Measurements from ENCODE around the gene RHBDD2.
"Not testable (repeated sequence)": the region's sequence is repeated elsewhere in the genome, so short reads cannot be mapped to it uniquely, and the experiment has no call there.

The RHBDD2 gene

DNA sequence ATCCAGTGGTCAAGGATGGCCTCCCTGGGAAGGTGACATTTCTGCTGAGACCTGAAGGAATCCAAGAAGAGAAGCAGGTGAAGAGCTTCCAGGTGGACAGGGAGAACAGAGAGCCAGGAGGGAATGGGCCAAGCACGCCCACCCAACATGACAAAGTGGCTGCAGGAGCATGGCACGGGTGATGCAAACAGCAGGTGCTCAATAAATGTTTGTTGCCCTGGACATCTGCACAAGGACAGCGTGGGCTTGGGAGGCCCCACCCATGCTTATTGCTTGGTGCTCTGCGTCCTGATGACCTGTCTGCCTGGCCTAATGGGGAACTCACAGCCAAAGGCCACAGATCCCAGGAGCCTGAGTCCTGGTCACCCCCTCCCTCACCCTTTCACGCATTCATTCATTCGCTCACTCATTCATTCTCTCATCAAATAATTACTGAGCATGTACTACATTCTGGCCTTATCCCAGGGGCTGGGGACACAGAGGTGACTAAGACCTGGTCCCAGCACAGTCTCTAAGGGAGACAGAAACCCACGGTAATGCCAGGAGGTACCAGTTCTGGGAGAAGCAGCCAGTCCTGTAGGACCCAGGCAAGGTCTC, 13.1 kb downstream of the RHBDD2 start:
- Histone ChIP-seq H3K27me3 (ENCODE audit: low read depth, low read length) (no peaks in the 10 kb centered on the region), H3K36me3 (ENCODE audit: control insufficient read depth in 1 of 2, insufficient read depth in 2 of 2, low read length in 2 of 2) (peaks cover 4 to 16% of the 10 kb centered on the region in 2 donors), H3K4me3 (ENCODE audit: low read depth in 1 of 2, low read length in 2 of 2) (no peak overlapping the region), H3K9me3 (ENCODE audit: control insufficient read depth in 1 of 2, low read length in 2 of 2) (no peaks in the 10 kb centered on the region), H3K27ac (ENCODE audit: low read length) (no peak overlapping the region), H3K4me1 (ENCODE audit: control insufficient read depth in 1 of 2, insufficient read depth in 2 of 2, low read length in 2 of 2) (peaks cover 0 to 5% of the 10 kb centered on the region in 2 donors)

DNA sequence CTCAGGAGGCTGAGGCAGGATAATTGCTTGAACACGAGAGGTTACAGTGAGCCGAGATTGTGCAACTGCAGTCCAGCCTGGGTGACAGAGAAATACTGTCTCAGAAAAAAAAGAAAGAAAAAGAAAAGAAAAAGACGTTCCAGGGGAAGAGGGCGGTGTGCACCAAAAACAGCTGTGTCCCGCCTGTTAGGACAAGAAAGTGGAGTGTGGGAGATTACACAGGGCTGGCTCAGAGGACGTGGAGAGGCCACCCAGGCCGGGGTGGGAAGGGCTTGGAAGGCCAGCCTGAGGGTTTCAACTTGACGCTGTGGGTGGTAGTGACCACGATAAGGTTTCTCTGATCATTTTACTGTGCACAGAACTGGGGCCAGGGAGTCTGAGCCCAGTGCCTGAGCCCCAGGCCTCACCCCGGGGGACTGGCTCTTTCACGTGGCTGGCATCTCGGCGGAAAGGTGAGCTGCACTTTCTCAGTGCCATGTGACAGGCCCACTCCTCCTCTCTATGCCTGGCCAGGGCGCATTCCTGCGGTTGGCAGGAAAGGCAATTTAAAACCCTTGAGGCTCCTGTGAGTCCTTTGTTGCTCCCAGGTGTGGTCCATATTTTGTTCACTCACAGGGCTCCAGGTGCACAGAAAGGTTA, 13.9 kb downstream of the RHBDD2 start:
- Histone ChIP-seq H3K27ac (ENCODE audit: low read length) (no peak overlapping the region), H3K36me3 (ENCODE audit: control insufficient read depth in 1 of 2, insufficient read depth in 2 of 2, low read length in 2 of 2) (peaks cover 4 to 11% of the 10 kb centered on the region in 2 donors), H3K9me3 (ENCODE audit: control insufficient read depth in 1 of 2, low read length in 2 of 2) (no peaks in the 10 kb centered on the region), H3K27me3 (ENCODE audit: low read depth, low read length) (no peaks in the 10 kb centered on the region), H3K4me3 (ENCODE audit: low read depth in 1 of 2, low read length in 2 of 2) (no peak overlapping the region), H3K4me1 (ENCODE audit: control insufficient read depth in 1 of 2, insufficient read depth in 2 of 2, low read length in 2 of 2) (peaks cover 0 to 5% of the 10 kb centered on the region in 2 donors)

DNA sequence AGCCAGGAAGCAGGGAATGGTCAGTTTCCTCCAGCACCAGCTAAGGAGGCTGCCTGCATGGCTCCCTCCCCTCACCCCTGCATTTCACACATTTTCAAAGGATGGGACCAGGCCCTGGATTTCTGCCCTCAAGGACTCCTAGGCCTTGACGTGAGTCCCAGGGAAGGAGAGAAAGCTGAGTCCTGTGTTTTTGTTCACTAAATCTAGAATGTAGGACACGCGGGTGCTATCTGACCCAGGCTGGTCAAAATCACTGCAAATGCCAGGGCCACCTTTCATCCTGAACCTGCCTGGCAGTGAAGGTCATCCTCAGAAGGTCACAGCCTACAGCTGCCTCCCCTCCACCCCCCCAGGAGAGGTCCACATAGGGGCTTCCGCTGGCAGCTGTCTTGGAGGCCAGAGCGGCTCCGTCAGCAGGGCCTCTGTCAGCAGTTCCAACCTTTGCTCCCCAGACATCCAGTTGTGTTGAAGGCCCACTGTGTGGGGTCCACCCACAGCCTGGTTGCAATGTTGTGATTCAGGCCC, 18.0 kb downstream of the RHBDD2 start:
- Histone ChIP-seq H3K36me3 (ENCODE audit: control insufficient read depth in 1 of 2, insufficient read depth in 2 of 2, low read length in 2 of 2) (no peaks in the 10 kb centered on the region), H3K4me1 (ENCODE audit: control insufficient read depth in 1 of 2, insufficient read depth in 2 of 2, low read length in 2 of 2) (peaks cover 0 to 5% of the 10 kb centered on the region in 2 donors), H3K27ac (ENCODE audit: low read length) (no peak overlapping the region), H3K9me3 (ENCODE audit: control insufficient read depth in 1 of 2, low read length in 2 of 2) (no peaks in the 10 kb centered on the region), H3K4me3 (ENCODE audit: low read depth in 1 of 2, low read length in 2 of 2) (no peak overlapping the region), H3K27me3 (ENCODE audit: low read depth, low read length) (no peaks in the 10 kb centered on the region)

DNA sequence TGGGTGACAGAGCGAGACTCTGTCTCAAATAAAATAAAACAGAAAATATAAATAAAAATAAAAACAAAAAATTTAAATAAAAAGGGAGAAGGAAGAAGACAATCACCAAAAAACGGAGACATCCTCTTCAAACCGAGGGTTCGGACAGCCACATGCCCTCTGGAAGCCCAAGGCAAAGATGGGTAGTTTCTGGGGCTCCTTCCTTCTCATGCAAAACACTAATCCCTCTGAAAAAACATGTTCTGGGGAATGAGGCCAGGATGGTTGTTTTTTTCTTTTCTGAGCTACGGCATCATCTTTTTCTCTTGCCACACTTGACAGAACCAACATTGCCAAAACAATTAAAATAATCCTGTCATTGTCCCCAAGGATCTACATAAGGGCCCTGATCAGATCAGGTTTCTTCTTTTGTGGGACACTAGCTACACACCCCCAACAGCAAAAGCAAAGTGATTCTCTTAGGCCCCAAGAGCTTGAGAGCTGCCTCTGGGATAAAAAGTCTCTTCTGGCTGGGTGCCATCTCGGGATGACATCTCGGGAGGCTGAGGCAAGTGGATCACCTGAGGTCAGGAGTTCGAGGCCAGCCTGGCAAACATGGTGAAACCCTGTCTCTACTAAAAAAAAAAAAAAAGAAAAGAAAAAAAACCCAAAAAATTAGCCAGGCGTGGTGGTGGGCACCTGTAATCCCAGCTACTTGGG, 21.9 kb downstream of the RHBDD2 start:
- no peaks in the 10 kb centered on the region for H3K27me3 ChIP-seq (ENCODE audit: low read depth, low read length)
- H3K4me3 ChIP-seq (ENCODE audit: low read depth in 1 of 2, low read length in 2 of 2) = no peak overlapping the region
- H3K9me3 ChIP-seq (ENCODE audit: control insufficient read depth in 1 of 2, low read length in 2 of 2) = no peaks in the 10 kb centered on the region
- no peak overlapping the region for H3K27ac ChIP-seq (ENCODE audit: low read length)
- H3K4me1 ChIP-seq (ENCODE audit: control insufficient read depth in 1 of 2, insufficient read depth in 2 of 2, low read length in 2 of 2) = no peaks in the 10 kb centered on the region
- no peaks in the 10 kb centered on the region for H3K36me3 ChIP-seq (ENCODE audit: control insufficient read depth in 1 of 2, insufficient read depth in 2 of 2, low read length in 2 of 2)

DNA sequence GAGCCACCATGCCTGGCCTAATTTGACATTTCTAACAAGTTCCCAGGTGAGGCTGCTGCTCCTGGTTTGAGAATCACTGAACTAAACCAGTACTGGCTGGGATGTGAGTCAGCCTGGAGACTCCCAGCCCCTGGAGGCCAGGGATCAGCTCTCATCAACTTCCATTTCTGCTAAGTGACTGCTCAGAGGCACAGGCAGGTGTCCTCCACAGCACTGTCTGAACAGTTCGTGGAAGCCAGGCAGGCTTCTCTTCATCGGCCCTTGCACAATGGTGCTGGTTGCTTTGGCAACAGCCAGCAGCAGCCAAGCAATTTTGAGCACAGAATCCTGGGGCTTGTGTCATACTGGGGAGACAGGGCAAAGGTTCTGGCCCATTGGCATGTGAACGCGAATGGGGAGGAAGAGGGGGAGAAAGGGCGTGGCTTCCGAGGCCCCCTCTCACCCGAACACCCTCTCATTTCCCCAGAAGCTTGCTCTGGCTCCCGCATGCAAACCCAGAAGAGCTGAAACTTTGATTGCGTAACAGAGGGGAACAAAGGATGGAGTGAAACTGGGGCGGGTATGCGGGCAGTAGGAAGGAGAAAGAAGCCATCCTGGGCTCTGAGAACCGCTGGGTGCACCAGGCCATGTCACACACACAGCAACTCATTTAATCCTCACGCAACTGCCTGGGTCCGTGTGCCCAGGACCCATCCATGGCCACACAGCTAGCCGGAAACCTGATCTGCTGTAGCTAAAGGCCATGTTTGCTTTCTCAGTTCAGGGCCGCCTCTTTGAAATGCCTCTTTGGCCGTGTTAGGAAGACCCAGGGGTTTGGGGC, 27.2 kb downstream of the RHBDD2 start:
- H3K4me3 ChIP-seq (ENCODE audit: low read depth in 1 of 2, low read length in 2 of 2) = no peak overlapping the region

DNA sequence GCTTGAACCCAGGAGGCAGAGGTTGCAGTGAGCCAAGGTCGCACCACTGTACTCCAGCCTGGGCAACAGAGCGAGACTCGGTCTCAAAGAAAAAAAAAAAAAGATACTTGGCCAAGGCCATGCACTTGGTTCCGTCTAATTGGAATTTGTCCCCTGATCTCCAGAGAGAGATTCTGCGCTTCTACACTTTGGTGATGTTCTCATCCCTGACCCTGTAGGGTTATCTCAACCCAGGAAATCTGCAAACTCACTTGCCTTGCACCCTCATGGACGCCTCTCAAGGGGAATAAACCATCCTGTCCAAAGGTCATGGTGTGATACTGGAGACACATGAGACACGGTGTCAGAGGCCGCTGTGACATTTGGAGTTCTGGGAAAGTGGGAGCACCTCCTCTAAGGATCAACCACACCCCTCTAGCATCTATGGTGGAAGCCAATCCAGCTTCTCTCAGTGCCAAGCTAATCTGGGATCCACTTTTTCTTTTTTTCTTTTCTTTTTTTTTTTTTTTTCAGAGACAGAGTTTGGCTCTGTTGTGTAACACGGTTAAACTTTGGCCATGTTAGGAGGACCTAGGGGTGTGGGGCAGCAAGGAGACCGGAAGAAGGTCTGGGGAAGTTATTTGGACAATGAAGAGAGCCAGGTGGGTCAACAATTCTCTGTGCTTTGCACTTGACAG, 28.3 kb downstream of the RHBDD2 start:
- H3K4me3 ChIP-seq (ENCODE audit: low read depth in 1 of 2, low read length in 2 of 2) = no peak overlapping the region
- H3K4me1 ChIP-seq (ENCODE audit: control insufficient read depth in 1 of 2, insufficient read depth in 2 of 2, low read length in 2 of 2) = no peaks in the 10 kb centered on the region
- H3K36me3 ChIP-seq (ENCODE audit: control insufficient read depth in 1 of 2, insufficient read depth in 2 of 2, low read length in 2 of 2) = no peaks in the 10 kb centered on the region
- no peak overlapping the region for H3K27ac ChIP-seq (ENCODE audit: low read length)
- H3K27me3 ChIP-seq (ENCODE audit: low read depth, low read length) = no peaks in the 10 kb centered on the region
- H3K9me3 ChIP-seq (ENCODE audit: control insufficient read depth in 1 of 2, low read length in 2 of 2) = no peaks in the 10 kb centered on the region

More for the DNA sequence above, 27.2 kb downstream of the RHBDD2 start:
- no peaks in the 10 kb centered on the region for H3K9me3 ChIP-seq (ENCODE audit: control insufficient read depth in 1 of 2, low read length in 2 of 2)
- H3K36me3 ChIP-seq (ENCODE audit: control insufficient read depth in 1 of 2, insufficient read depth in 2 of 2, low read length in 2 of 2) = no peaks in the 10 kb centered on the region
- H3K27me3 ChIP-seq (ENCODE audit: low read depth, low read length) = no peaks in the 10 kb centered on the region
- no peaks in the 10 kb centered on the region for H3K4me1 ChIP-seq (ENCODE audit: control insufficient read depth in 1 of 2, insufficient read depth in 2 of 2, low read length in 2 of 2)
- no peak overlapping the region for H3K27ac ChIP-seq (ENCODE audit: low read length)

DNA sequence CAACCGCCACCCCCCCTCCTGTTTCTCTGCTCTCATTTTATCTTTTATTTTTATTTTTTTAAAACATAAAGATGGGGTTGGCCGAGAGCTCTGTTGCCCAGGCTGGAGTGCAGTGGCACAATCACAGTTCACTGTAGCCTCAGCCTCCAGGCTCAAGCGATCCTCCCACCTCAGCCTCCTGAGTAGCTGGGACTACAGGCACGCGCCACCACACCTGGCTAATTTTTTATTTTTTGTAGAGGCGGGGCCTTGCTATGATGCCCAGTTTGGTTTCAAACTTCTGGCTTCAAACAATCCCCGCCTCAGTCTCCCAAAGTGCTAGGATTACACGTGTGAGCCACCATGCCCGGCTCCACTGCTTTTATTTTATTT, 28.8 kb downstream of the RHBDD2 start:
- H3K4me3 ChIP-seq (ENCODE audit: low read depth in 1 of 2, low read length in 2 of 2); H3K36me3 ChIP-seq (ENCODE audit: control insufficient read depth in 1 of 2, insufficient read depth in 2 of 2, low read length in 2 of 2); H3K27ac ChIP-seq (ENCODE audit: low read length); H3K27me3 ChIP-seq (ENCODE audit: low read depth, low read length); H3K9me3 ChIP-seq (ENCODE audit: control insufficient read depth in 1 of 2, low read length in 2 of 2); H3K4me1 ChIP-seq (ENCODE audit: control insufficient read depth in 1 of 2, insufficient read depth in 2 of 2, low read length in 2 of 2): not testable (repeated sequence)

DNA sequence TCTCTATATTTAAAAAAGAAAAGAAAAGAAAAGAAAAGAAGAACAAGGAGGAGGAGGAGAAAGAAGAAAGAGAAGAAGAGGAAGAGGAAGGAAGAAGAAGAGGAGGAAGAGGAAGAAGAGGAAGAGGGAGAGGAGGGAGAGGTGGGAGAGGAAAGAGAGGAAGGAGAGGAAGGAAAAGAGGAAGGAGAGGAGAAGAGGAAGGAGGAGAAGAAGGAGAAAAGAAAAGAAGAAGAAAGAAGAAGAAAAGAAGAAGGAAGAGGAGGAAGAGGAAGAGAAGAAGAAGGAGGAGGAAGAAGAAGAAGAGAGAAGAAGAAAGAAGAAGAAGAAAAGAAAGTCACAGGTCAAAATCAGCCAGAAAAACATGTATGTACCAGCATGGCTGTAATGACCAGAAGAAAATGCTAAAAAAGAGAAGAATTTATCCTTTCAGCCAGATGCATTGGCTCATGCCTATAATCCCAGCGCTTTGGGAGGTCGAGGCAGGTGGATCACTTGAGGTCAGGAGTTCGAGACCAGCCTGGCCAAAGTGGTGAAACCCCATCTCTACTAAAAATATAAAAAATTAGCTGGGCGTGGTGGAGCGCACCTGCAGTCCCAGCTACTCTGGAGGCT, 30.8 kb downstream of the RHBDD2 start:
- H3K4me1 ChIP-seq (ENCODE audit: control insufficient read depth in 1 of 2, insufficient read depth in 2 of 2, low read length in 2 of 2) = peaks cover 0 to 6% of the 10 kb centered on the region in 2 donors
- no peak overlapping the region for H3K4me3 ChIP-seq (ENCODE audit: low read depth in 1 of 2, low read length in 2 of 2)
- H3K9me3 ChIP-seq (ENCODE audit: control insufficient read depth in 1 of 2, low read length in 2 of 2) = no peaks in the 10 kb centered on the region
- no peaks in the 10 kb centered on the region for H3K27me3 ChIP-seq (ENCODE audit: low read depth, low read length)
- H3K27ac ChIP-seq (ENCODE audit: low read length) = no peak overlapping the region
- H3K36me3 ChIP-seq (ENCODE audit: control insufficient read depth in 1 of 2, insufficient read depth in 2 of 2, low read length in 2 of 2) = no peaks in the 10 kb centered on the region

DNA sequence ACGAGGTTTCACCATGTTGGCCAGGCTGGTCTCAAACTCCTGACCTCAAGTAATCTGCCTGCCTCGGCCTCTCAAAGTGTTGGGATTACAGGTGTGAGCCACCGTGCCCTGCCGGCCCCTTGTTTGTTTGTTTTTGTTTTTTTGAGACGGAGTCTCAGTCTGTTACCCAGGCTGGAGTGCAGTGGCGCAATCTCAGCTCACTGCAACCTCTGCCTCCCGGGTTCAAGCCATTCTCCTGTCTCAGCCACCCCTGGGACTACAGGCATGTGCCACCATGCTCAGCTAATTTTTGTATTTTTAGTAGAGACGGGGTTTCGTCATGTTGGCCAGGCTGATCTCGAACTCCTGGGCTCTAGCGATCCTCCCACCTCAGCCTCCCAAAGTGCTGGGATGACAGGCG, 32.4 kb downstream of the RHBDD2 start:
- H3K27me3 ChIP-seq (ENCODE audit: low read depth, low read length); H3K9me3 ChIP-seq (ENCODE audit: control insufficient read depth in 1 of 2, low read length in 2 of 2); H3K4me3 ChIP-seq (ENCODE audit: low read depth in 1 of 2, low read length in 2 of 2); H3K27ac ChIP-seq (ENCODE audit: low read length); H3K36me3 ChIP-seq (ENCODE audit: control insufficient read depth in 1 of 2, insufficient read depth in 2 of 2, low read length in 2 of 2): not testable (repeated sequence)
- peaks cover 2 to 10% of the 10 kb centered on the region in 2 donors for H3K4me1 ChIP-seq (ENCODE audit: control insufficient read depth in 1 of 2, insufficient read depth in 2 of 2, low read length in 2 of 2)

DNA sequence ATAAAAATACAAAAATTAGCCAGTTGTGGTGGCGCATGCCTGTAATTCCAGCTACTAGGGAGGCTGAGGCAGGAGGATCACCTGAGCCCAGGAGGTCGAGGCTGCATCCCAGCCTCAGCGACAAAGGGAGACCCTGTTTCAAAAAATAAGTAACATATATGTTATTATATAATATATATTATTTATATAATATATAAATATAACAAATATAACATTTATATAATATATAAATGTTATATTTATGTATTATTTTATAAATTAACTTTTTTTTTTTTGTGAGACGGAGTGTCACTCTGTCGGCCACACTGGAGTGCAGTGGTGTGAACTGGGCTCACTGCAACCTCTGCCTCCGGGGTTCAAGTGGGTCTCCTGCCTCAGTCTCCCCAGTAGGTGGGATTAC, 34.6 kb downstream of the RHBDD2 start:
- H3K27me3 ChIP-seq (ENCODE audit: low read depth, low read length) = no peaks in the 10 kb centered on the region
- H3K4me1 ChIP-seq (ENCODE audit: control insufficient read depth in 1 of 2, insufficient read depth in 2 of 2, low read length in 2 of 2) = peaks cover 8 to 15% of the 10 kb centered on the region in 2 donors
- no peaks in the 10 kb centered on the region for H3K9me3 ChIP-seq (ENCODE audit: control insufficient read depth in 1 of 2, low read length in 2 of 2)
- H3K4me3 ChIP-seq (ENCODE audit: low read depth in 1 of 2, low read length in 2 of 2) = no peak overlapping the region
- no peaks in the 10 kb centered on the region for H3K36me3 ChIP-seq (ENCODE audit: control insufficient read depth in 1 of 2, insufficient read depth in 2 of 2, low read length in 2 of 2)
- H3K27ac ChIP-seq (ENCODE audit: low read length) = no peak overlapping the region
